GM18907 (cell line): ENCODE data around the gene NFATC2.

Experiments
- ATAC-seq: cut with Tn5 transposase; IDR thresholded peaks from one replicate; pipeline ENCODE4 v1.9.1; 2021; ENCODE audit warnings: mild to moderate bottlenecking, moderate library complexity; ENCODE audit not compliant: unreplicated experiment

Gene NFATC2

DNA sequence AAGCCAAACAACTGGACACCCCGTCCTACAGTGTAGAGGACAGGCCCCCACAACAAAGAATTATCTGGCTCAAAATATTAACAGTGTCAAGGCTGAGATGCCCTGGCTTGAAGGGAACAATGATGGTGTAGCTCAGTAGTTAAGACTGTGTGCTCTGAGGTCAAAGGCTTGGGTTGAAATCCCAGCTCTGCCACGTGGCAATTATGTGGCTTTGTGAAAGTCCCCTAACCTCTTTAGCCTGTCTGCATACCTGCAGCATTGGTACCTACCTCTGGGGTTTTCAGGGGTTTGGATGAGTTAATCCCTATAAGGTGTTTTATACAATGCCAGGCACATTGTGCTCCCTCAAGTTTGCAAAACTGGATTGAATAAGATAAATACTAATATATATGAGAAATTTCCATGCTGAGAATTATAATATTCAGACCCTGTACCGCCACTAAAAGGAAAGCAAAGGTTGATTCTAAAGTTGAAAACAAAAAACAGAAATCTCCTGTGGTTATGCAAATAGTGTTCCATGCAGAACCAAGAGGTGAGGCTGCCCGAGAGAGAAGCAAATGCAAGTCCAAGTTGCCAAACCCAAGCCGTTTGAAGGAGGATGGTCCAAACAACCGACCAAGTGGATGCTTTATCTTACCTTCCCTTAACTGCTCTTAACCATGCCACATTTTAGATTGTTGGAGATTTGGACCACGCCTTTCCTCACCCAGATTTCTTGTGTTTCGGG lies 199.8 kb downstream of the NFATC2 start:
- ATAC-seq, result no peak

DNA sequence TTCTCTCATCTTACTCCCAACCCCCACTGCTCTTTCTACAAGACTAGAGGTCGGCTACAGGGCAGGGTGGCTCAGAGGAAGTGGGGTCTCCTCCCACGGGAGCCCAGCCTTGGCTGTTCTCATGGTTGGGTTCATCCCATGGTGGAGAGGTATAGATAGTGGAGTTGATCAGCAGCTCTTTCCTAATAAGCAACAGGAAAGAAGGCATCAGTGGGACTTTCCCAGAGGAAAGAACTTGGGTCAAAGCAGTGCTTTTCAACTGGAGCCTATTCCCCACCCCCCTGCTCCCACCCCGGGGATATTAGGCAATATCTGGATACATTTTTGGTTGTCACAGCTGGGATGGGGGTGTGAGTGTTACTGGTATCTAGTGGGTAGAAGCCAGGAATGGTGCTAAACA lies 200.9 kb downstream of the NFATC2 start:
- ATAC-seq, result no peak

DNA sequence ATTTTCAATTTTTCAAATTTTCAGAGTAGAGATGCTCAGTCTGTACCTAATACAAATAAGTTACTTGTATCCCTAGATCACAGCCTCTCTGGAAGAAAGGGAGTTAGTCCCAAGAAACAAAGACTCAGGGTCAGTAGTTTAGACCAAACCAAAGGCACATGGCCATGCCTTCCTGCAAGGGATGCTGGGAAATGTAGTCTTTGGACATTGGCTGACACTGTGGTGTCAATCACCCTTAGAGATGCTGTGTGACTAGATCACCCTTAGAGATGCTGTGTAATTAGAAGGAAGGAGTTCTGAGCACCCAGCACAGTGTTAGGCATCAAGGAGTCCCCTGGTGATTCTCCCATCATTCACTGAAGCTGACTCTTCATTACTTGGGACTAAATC lies 202.1 kb downstream of the NFATC2 start:
- ATAC-seq, result no peak

DNA sequence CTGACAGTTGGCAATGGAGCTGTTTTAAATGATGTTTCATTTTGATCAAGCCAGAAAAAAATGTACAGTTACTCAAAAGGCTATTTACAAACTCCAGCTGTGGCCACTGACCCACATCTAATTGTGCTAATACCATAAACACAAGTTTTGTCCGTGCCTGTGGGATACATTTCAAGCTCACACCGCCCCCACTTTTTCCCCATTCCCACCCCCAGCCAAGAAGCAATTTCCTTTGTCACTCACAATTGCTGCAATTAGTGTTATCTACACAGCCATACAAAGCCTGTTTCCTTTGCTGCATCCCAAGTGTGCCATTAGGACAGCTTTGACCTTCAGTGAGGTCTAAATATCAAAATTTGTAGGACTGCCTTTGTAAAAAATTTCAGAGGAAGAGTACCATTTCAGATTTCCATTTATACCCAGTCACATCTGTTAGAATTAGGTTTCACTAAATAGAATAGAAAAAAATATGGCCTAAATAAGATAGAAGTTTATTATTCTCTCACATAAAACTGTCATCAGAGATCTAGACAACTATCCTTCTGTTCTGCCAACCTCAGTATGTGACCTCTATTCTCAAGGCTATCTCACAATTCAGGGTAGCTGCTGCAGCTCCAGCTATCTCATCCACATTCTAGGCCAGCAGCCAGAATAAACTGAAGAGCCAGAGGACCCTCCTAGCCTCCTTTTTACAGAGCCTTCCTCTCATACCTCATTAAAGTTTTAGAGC lies 202.6 kb downstream of the NFATC2 start:
- no peak for ATAC-seq

DNA sequence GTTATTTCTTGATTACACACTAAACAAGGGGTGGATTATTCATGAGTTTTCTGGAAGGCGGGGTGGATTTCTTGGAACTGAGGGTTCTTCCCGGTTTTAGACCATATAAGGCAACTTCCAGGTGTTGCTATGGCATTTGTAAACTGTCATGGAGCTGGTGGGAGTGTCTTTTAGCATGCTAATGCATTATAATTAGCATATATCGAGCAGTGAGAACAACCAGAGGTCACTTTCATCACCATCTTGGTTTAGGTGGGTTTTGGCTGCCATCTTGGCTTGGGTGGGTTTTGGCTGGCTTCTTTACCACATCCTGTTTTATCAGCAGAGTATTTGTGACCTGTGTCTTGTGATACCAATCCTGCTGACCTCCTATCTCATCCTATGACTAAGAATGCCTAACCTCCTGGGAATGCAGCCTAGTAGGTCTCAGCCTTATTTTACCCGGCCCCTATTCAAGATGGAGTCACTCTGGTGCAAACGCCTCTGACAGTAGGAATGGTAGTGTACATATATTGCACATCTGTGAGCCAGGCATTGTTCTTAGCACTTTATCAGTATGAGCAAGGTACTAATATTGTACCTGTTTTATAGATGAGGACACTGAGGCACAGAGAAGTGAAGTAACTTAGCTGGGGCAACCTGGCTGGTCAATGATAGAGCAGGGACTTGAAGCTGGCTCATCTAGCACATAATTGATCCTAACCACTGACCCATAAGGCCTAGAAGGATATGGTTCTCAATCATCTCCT lies 203.7 kb downstream of the NFATC2 start:
- no peak for ATAC-seq

DNA sequence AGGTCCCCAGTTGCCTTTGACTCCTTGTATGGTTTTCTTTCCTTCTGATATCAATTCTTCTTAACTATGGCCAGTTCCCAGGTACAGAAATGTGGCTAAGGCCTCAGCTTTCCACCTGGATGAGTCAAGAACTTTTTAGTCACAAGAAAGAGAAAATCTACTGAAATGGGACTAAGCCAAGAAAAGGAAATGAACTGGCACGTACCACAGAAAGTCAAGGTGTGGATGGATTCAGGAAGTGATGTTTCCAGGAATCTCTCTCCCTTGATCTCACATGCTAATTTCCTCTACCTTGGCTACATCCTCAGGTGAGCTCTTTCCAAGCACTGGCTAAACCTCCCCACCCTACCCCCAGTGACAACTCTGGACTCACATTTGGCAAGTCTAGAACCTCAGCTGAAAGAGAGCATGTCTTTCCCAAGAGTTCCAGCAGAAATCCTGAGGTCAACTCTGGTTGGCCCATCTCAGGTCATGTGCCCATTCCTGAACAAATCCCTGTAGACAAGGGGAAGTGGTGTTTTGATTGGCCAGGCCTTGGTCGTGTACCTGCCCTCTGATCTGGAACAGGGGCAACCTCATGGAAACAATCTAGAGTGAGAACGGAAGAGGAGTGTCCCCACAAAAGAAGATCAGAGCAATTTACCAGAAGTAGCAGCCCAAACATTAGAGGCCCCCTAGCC lies 205.3 kb downstream of the NFATC2 start:
- no peak for ATAC-seq
